SK-N-SH treated with all-trans-retinoic acid at 6 μM for 48 hours (cell line): ENCODE results near the gene PJA1.

Experiments used
- ATAC-seq: fragments of 200-7000 bp; cut with Tn5 transposase; 3 replicates; pipeline ENCODE4 v1.9.1; 2020; ENCODE audit warnings: mild to moderate bottlenecking, moderate library complexity
- ARNTL ChIP-seq: fragments of 450-650 bp; formaldehyde crosslinking; IDR thresholded peaks from 2 replicates; pipeline ENCODE4 v1.5.0; 2020; ENCODE audit warnings: low read depth, mild to moderate bottlenecking, moderate library complexity, borderline replicate concordance
- BACH2 ChIP-seq: fragments of 250-450 bp; sonication (Bioruptor Pico); IDR thresholded peaks from 2 replicates; pipeline ENCODE4 v1.9.0; 2021; ENCODE audit warnings: mild to moderate bottlenecking, borderline replicate concordance
- CSDC2 ChIP-seq: fragments of 250-450 bp; sonication (Bioruptor Pico); IDR thresholded peaks from 2 replicates; pipeline ENCODE4 v1.5.0; 2020; ENCODE audit warnings: mild to moderate bottlenecking, moderate library complexity
- ESRRG ChIP-seq: fragments of 250-450 bp; sonication (Bioruptor Pico); IDR thresholded peaks from 2 replicates; pipeline ENCODE4 v1.6.1; 2021; ENCODE audit warnings: mild to moderate bottlenecking
- GLIS3 ChIP-seq: fragments of 250-450 bp; sonication (Bioruptor Pico); IDR thresholded peaks from 2 replicates; pipeline ENCODE4 v1.5.0; 2020; ENCODE audit warnings: mild to moderate bottlenecking, moderate library complexity
- ISL1 ChIP-seq: fragments of 250-450 bp; sonication (Bioruptor Pico); IDR thresholded peaks from 2 replicates; pipeline ENCODE4 v2.1.2; 2022; ENCODE audit warnings: mild to moderate bottlenecking, moderate library complexity
- OSR1 ChIP-seq: fragments of 250-450 bp; sonication (Bioruptor Pico); IDR thresholded peaks from 2 replicates; pipeline ENCODE4 v1.8.0; 2022; ENCODE audit warnings: moderate library complexity, mild to moderate bottlenecking, inconsistent platforms
- POU6F1 ChIP-seq: fragments of 250-450 bp; sonication (Bioruptor Pico); IDR thresholded peaks from 2 replicates; pipeline ENCODE4 v1.8.0; 2021; ENCODE audit warnings: low read depth, mild to moderate bottlenecking, moderate library complexity, borderline replicate concordance
- PPARA ChIP-seq: fragments of 250-450 bp; sonication (Bioruptor Pico); IDR thresholded peaks from 2 replicates; pipeline ENCODE4 v1.5.0; 2020; ENCODE audit warnings: mild to moderate bottlenecking, borderline replicate concordance
- RARB ChIP-seq: fragments of 250-450 bp; sonication (Bioruptor Pico); IDR thresholded peaks from 2 replicates; pipeline ENCODE4 v1.8.0; 2021; ENCODE audit warnings: mild to moderate bottlenecking, moderate library complexity
- SNAI2 ChIP-seq: fragments of 250-450 bp; sonication (Bioruptor Pico); IDR thresholded peaks from 2 replicates; pipeline ENCODE4 v1.5.0; 2020; ENCODE audit warnings: mild to moderate bottlenecking, moderate library complexity
- TCF4 ChIP-seq: fragments of 250-450 bp; sonication (Bioruptor Pico); IDR thresholded peaks from 2 replicates; pipeline ENCODE4 v1.8.0; 2021; ENCODE audit warnings: mild to moderate bottlenecking, moderate library complexity, borderline replicate concordance
- TOX ChIP-seq: fragments of 250-450 bp; sonication (Bioruptor Pico); IDR thresholded peaks from 2 replicates; pipeline ENCODE4 v1.8.0; 2021; ENCODE audit warnings: mild to moderate bottlenecking, moderate library complexity, borderline replicate concordance
- TSHZ2 ChIP-seq: fragments of 250-450 bp; sonication (Bioruptor Pico); IDR thresholded peaks from 2 replicates; pipeline ENCODE4 v1.5.0; 2020; ENCODE audit warnings: mild to moderate bottlenecking, moderate library complexity
- ZFP3 ChIP-seq: fragments of 250-450 bp; sonication (Bioruptor Pico); IDR thresholded peaks from 2 replicates; pipeline ENCODE4 v1.5.0; 2020; ENCODE audit warnings: mild to moderate bottlenecking, moderate library complexity
- ZFP30 ChIP-seq: fragments of 450-650 bp; formaldehyde crosslinking; IDR thresholded peaks from 2 replicates; pipeline ENCODE4 v1.5.0; 2022; ENCODE audit warnings: mild to moderate bottlenecking, moderate library complexity
- ZNF565 ChIP-seq: fragments of 450-650 bp; formaldehyde crosslinking; conservative IDR thresholded peaks from 2 replicates; pipeline ENCODE4 v1.5.0; 2020; ENCODE audit warnings: low read depth, mild to moderate bottlenecking, moderate library complexity
- ZNF70 ChIP-seq: fragments of 450-650 bp; formaldehyde crosslinking; IDR thresholded peaks from 2 replicates; pipeline ENCODE4 v1.5.0; 2020; ENCODE audit warnings: mild to moderate bottlenecking, moderate library complexity
- ZNF8 ChIP-seq: fragments of 450-650 bp; formaldehyde crosslinking; IDR thresholded peaks from 2 replicates; pipeline ENCODE4 v1.5.0; 2020; ENCODE audit warnings: mild to moderate bottlenecking, moderate library complexity
- TF ChIP-seq, protein P1 (sequence below): fragments of 250-450 bp; sonication (Bioruptor Pico); IDR thresholded peaks from 2 replicates; pipeline ENCODE4 v1.5.1; 2020; ENCODE audit warnings: low read depth, mild to moderate bottlenecking, moderate library complexity
- TF ChIP-seq, protein P2 (sequence below): fragments of 250-450 bp; sonication (Bioruptor Pico); IDR thresholded peaks from 2 replicates; pipeline ENCODE4 v1.8.0; 2020; ENCODE audit warnings: mild to moderate bottlenecking, moderate library complexity, borderline replicate concordance

The PJA1 gene

DNA sequence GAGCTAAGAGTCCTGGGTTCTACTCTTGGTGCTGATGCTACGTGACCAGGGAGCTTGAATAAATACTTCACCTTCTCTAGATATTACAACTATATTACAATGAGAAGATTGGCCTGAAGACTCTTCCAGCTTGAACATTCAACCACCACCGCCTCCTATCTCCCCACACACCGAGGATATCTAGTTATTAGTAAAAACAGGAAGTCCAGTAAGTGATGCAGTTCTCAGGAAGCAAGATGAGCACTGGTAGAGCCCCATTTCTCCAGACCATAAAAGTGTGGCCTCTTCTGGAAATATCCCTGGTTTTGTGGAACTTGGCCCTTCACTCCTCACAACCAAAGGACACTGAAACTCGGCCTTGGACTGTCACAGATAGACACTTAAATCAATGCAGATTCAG is 18.5 kb downstream of the PJA1 start:
- TF ChIP-seq ZFP3 (CRISPR knock-in tag) (no peak), ZNF8 (CRISPR knock-in tag) (no peak), ISL1 (CRISPR knock-in tag) (no peak), PPARA (CRISPR knock-in tag) (no peak), TCF4 (CRISPR knock-in tag) (no peak), ESRRG (CRISPR knock-in tag) (no peak), TOX (CRISPR knock-in tag) (no peak), BACH2 (CRISPR knock-in tag) (no peak), ZNF70 (no peak)
- TF ChIP-seq, protein P1, sequence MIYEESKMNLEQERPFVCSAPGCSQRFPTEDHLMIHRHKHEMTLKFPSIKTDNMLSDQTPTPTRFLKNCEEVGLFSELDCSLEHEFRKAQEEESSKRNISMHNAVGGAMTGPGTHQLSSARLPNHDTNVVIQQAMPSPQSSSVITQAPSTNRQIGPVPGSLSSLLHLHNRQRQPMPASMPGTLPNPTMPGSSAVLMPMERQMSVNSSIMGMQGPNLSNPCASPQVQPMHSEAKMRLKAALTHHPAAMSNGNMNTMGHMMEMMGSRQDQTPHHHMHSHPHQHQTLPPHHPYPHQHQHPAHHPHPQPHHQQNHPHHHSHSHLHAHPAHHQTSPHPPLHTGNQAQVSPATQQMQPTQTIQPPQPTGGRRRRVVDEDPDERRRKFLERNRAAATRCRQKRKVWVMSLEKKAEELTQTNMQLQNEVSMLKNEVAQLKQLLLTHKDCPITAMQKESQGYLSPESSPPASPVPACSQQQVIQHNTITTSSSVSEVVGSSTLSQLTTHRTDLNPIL (CRISPR knock-in tag) = no peak
- no peak for ATAC-seq

DNA sequence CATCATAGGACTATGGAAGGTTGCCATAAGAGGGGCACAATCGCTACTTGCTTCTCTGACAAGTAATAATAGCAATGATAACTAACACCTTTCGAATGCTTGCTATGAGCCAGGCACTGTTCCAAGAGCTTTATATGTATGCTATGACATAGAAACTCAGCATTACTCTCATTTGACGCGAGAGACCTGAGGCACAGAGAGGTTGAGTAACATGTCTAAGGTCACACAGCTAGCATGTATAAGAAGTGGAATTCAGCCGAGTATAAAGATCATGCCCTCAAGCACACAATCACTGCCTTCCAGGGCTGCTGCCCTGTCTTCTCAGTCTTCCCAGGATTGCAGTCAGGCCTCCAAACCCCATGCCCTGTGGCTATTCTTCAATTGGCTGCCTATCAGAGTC is 19.5 kb downstream of the PJA1 start:
- ATAC-seq = no peak
- TF ChIP-seq ARNTL (CRISPR knock-in tag) (no peak), POU6F1 (CRISPR knock-in tag) (no peak)

DNA sequence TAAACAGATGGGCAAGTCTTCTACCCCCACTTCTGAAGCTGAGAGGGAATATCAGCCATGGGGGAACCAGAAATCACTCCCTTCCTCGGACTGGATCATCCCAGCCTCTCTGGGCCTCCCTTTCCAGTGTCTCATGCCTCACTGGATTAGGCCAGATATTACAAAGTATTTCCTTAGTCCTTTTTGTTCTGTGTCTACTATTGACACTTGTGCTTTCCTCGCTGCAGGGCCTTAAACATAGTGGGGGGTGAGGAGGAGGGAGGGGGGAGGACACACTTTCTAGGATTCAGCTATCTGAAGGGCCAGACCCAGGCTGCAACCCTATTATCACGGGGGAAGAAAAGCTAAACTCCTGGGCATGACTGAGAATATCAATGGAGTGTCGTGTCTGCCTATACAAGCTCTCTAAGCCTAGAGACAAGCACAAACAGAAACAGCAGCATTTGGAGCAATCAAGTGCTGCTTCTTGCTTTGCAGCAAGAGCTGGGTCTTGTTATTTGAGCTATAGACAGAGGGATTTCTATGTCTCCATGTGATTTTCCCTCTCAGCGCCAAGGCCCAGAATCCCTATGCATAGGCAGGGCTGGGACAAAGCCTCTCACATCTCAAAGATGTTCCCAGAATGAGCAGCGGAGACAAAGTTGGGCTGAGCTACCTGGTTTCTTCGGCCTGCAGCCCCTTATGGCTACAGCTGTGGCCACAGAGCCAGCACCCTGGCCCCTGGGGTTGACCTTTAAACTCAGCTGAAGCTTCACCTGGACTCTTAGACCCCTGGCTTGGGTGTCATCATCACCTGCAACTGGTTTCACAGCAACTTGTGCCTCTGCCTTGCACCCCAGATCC is 20.2 kb downstream of the PJA1 start:
- TF ChIP-seq ZNF70 = no peak
- no peak for TF ChIP-seq ZNF8 (CRISPR knock-in tag)
- TF ChIP-seq ISL1 (CRISPR knock-in tag) = no peak
- no peak for TF ChIP-seq ZFP30 (CRISPR knock-in tag)
- TF ChIP-seq RARB (CRISPR knock-in tag) = no peak
- TF ChIP-seq, protein P1 (CRISPR knock-in tag) = no peak
- no peak for TF ChIP-seq TCF4 (CRISPR knock-in tag)
- TF ChIP-seq ZNF565 (CRISPR knock-in tag) = no peak
- no peak for TF ChIP-seq POU6F1 (CRISPR knock-in tag)
- no peak for TF ChIP-seq ESRRG (CRISPR knock-in tag)
- no peak for ATAC-seq

DNA sequence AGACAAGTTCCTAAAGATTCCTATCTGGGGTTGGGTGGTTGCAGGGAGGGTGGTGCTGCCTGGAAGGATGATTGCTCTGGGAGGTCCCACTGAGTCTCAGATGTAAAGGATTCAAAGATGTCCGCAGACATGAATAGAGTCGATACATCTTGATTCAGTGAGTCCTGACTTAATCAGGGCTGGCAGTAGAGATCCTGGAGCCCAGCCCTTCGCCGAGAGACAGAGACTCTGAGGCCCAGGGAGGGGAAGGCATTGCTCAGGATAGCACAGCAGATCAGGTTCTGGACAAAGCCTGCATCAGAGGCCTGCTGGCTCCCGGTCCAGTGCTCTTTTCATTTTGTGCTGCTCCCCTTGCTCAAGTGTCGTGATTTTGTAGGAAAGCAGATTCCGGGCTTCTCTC is 21.7 kb downstream of the PJA1 start:
- no peak for TF ChIP-seq SNAI2 (CRISPR knock-in tag)
- TF ChIP-seq ZNF70 = no peak
- no peak for TF ChIP-seq CSDC2 (CRISPR knock-in tag)
- ATAC-seq = no peak

DNA sequence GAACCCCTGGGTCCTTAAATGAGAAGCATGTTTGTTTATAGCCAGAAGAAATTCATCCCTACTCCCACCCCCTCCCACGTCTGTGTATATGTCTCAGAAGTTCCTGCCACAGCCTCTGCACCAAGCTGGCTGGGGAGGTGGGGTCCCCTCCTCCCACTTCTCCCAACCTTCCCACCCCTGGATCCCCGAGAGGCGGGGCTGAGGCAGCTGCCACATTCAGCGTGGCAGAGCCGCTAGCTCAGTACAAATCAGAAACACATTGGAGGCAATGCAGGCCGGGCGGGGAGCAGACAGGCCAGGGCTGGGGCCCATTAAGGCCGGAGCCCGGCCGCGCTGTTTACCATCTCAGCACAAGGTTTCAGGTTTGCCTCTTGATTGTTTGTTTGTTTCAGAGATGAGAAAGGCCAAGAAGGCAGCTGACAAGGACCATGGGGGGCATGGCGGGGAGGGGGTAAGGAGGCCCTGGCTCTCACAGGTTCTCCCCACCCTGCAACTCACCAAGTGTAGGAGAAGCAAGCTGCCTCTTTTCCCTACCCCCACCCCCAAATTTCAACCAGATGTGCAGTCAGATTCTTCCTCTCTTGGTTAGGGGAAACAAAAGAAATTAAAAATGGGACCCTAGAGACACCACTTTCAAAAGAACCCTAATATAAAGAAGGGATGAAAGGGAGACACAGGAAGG is 22.3 kb downstream of the PJA1 start:
- ATAC-seq = peak; percentile 49; the same call in 1 of the 3 replicates
- no peak for TF ChIP-seq ZNF565 (CRISPR knock-in tag)
- no peak for TF ChIP-seq RARB (CRISPR knock-in tag)
- TF ChIP-seq GLIS3 (CRISPR knock-in tag) = no peak
- TF ChIP-seq OSR1 (CRISPR knock-in tag) = no peak
- TF ChIP-seq TOX (CRISPR knock-in tag) = no peak
- no peak for TF ChIP-seq TSHZ2 (CRISPR knock-in tag)
- no peak for TF ChIP-seq SNAI2 (CRISPR knock-in tag)
- no peak for TF ChIP-seq ESRRG (CRISPR knock-in tag)
- TF ChIP-seq ARNTL (CRISPR knock-in tag) = no peak
- no peak for TF ChIP-seq ZNF70
- TF ChIP-seq BACH2 (CRISPR knock-in tag) = no peak
- no peak for TF ChIP-seq ZFP30 (CRISPR knock-in tag)
- TF ChIP-seq ZFP3 (CRISPR knock-in tag) = no peak
- TF ChIP-seq, protein P2, sequence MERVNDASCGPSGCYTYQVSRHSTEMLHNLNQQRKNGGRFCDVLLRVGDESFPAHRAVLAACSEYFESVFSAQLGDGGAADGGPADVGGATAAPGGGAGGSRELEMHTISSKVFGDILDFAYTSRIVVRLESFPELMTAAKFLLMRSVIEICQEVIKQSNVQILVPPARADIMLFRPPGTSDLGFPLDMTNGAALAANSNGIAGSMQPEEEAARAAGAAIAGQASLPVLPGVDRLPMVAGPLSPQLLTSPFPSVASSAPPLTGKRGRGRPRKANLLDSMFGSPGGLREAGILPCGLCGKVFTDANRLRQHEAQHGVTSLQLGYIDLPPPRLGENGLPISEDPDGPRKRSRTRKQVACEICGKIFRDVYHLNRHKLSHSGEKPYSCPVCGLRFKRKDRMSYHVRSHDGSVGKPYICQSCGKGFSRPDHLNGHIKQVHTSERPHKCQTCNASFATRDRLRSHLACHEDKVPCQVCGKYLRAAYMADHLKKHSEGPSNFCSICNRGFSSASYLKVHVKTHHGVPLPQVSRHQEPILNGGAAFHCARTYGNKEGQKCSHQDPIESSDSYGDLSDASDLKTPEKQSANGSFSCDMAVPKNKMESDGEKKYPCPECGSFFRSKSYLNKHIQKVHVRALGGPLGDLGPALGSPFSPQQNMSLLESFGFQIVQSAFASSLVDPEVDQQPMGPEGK (CRISPR knock-in tag) = no peak
- no peak for TF ChIP-seq ZNF8 (CRISPR knock-in tag)
